ENCODE results near the gene KCTD17.

DNA sequence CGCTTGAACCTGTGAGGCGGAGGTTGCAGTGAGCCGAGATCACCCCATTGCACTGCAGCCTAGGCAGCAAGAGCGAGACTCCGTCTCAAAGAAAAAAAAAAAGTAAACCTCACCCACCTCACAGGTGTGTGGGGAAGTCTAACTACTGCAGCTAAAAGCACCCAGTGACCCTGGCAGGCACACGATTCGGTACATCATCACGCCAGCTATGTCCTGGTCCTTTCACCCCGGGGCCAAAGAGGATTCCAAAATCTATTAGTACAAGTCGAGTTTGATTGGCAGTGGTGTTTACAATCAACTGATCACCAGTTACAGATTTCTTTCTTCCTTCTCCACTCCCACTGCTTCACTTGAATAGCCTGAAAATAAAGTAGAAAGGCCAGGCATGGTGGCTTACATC, 38.6 kb upstream of the KCTD17 start:
- TF ChIP-seq, protein P1, sequence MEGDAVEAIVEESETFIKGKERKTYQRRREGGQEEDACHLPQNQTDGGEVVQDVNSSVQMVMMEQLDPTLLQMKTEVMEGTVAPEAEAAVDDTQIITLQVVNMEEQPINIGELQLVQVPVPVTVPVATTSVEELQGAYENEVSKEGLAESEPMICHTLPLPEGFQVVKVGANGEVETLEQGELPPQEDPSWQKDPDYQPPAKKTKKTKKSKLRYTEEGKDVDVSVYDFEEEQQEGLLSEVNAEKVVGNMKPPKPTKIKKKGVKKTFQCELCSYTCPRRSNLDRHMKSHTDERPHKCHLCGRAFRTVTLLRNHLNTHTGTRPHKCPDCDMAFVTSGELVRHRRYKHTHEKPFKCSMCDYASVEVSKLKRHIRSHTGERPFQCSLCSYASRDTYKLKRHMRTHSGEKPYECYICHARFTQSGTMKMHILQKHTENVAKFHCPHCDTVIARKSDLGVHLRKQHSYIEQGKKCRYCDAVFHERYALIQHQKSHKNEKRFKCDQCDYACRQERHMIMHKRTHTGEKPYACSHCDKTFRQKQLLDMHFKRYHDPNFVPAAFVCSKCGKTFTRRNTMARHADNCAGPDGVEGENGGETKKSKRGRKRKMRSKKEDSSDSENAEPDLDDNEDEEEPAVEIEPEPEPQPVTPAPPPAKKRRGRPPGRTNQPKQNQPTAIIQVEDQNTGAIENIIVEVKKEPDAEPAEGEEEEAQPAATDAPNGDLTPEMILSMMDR (IDR thresholded peaks at IDR 0.05): no peak
- no peak for TF ChIP-seq POLR2A (IDR thresholded peaks at IDR 0.05)
